Suppressor macrophage treated with lipopolysaccharide for 1 hour (primary cell): ENCODE data around the gene TECPR2.
"Not testable (repeated sequence)": the region's sequence is repeated elsewhere in the genome, so short reads cannot be mapped to it uniquely, and the experiment has no call there.

Experiments
- DNase-seq, 3 donors: peaks; one replicate each; pipeline ENCODE4 v3.0.0-alpha.2; 2020 to 2022

The TECPR2 gene

GRCh38 chr14:102538602-102539543, 176.1 kb downstream of the TECPR2 start:
- DNase-seq: no peak

GRCh38 chr14:102539544-102540314, 177.0 kb downstream of the TECPR2 start:
- DNase-seq: no peak

GRCh38 chr14:102540315-102541028, 177.7 kb downstream of the TECPR2 start:
- DNase-seq: no peak

GRCh38 chr14:102541029-102541491, 178.3 kb downstream of the TECPR2 start:
- DNase-seq: not testable (repeated sequence)

GRCh38 chr14:102541771-102542170, 179.0 kb downstream of the TECPR2 start:
- no peak for DNase-seq

- no peak for DNase-seq
These were observed 181.5 kb downstream of the TECPR2 start for GRCh38 chr14:102544046-102544746.

GRCh38 chr14:102544747-102545460, 182.2 kb downstream of the TECPR2 start:
- DNase-seq: peak in 1 of 3 donors; percentile 61

- no peak for DNase-seq
These were observed 182.9 kb downstream of the TECPR2 start for GRCh38 chr14:102545461-102546265.

- no peak for DNase-seq
These were observed 186.0 kb downstream of the TECPR2 start for GRCh38 chr14:102548616-102549240.

GRCh38 chr14:102550927-102551401, 188.2 kb downstream of the TECPR2 start:
- not testable (repeated sequence) for DNase-seq
